GM18519 (cell line): Measurements from ENCODE around the gene IMP4.

ENCODE experiments used
- ATAC-seq: cut with Tn5 transposase; IDR thresholded peaks from one replicate; pipeline ENCODE4 v1.9.1; 2021; ENCODE audit warnings: mild to moderate bottlenecking, moderate library complexity; ENCODE audit not compliant: unreplicated experiment, low FRiP score

The IMP4 gene

DNA sequence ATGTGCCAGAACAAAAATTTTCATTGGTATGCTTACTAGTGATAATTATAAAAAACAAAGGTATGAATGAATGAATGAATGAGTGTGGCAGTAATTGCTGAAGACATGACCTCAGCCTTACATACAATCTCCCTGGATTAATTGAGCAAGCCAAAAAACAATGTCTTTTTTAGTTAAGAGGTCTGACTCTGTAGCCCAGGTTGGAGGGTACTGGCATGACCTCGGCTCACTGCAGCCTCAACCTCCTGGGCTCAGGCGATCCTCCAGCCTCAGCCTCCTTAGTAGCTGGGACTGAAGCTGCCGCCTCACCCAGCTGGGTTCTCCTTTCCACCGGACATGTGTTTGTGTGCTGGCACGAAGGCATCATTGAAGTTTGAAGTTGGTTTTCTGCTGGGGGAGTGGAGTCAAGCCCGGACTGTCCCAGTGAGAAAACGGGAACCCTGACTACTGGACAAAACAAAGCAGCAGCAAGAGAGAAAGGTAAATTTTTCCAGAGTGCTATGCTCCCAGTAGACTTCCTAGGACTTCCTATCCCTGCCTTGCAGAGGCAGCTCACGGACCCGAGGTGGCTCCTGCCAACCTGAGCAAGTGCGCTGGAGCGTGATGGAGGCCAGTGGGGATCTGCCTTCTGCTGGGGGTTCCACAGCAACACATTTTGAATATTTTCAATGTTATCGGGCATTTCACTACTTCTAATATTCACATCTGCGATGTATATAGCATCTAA lies 6.4 kb upstream of the IMP4 start:
- ATAC-seq: no peak

DNA sequence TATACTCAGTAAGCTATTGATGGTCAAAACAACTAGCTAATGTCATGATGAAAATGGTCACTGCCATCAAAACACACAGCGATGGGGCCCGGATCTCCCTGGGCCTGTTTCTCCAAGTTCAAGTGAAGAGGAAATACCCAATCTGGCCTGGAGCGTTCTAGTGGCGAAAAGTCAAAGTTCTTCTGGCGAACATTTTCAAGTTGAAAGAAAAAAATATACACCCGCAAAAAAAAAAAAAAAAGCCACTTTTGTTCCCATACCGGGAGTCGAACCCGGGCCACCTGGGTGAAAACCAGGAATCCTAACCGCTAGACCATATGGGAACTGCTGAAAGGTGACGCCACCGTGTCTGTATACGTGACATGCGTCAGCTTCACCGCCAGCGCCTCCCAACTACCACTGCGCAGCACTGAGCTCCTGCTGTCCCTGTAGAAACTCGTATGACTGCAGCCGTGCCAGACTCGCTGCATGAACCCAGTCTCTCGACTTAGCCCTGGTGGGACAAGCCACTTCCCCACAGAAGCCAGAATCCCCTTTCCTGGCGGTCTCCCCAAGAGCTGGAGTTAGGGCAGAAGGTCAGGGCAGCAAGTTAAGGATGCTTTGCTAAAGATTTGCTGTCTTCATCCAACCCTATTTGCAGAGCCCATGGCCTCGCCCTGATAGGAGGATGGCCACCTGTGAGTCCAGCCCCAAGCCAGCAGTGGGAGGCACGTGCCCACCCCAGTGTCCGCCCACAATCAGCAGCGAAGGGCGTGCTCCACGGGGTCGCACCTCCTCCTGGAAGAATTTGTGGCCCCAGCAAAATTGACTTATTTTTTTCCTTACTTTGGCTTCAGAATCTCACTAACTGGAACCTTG lies 5.6 kb upstream of the IMP4 start:
- no peak for ATAC-seq

DNA sequence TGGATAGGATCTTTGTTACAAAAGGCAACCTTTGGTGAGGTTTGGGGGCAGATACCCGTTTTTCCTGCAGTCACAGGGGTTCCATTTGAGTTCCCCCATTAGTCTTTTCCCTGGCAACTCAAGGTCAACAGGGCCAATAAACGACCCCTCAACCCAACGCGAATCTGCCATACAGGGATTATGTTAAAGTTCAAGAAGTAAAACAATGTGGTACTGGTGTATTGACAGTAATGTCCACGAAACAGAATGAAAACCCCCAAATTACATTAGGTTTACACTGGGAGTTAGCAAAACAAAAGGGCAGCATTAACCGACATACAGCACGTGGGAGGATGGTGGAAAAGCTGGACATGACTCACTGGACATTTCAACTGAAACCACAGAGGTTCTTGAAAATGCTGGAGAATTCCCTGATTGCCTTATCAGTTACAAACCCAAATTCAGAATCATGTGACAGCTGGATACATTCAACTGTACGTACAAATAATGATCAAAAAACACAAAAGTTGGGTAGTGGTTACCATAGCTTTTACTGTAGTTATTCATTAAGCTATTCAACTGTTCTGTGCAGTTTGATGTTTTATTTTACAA lies 4.9 kb upstream of the IMP4 start:
- no peak for ATAC-seq

GRCh38 chr2:130338793-130339345 lies 3.8 kb upstream of the IMP4 start:
- no peak for ATAC-seq

GRCh38 chr2:130339885-130340745 lies 2.6 kb upstream of the IMP4 start:
- no peak for ATAC-seq

DNA sequence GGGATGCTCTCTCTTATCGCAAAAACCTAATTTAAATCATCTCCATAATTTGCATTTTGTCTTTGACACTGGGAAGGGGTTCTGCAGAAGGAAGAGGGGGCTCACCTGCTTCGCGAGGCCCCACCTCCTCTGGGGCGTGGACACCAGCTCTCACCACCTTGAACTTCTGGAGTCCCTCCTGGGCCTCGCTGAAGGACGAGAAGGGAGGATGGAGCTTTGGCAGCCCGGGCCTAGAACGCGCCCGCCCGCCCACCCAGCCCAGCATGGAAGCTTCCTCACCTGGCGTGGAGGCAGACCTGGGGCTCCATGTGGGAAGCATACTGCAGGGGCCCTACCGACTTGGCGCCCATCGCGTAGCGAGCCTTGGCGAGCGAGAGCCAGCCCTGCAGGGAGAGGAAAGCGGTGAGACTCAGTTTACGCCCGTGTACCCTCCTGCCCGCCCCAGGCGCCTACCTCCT lies 1.1 kb upstream of the IMP4 start:
- ATAC-seq: peak; percentile 3

- peak; percentile 69 for ATAC-seq
Observed at GRCh38 chr2:130342020-130342532, 621 bp upstream of the IMP4 start.

DNA sequence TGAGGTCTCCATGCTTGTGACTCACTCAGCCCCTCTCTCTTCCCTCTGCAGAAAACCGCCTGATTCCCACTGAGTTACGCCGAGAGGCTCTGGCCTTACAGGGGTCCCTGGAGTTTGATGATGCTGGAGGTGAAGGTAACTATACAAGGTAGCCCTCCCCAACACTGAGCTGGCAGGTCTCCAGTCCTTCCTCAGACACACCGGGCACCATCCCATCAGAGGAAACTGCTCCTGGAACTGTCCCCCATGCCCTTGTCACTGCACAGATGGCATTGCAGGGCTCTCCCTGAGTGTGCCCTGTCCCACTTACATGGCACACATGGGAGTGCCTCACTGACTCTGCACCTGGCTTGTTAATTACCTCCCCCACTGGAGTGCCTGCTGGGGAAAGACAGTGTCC lies 1.9 kb downstream of the IMP4 start:
- ATAC-seq: no peak

DNA sequence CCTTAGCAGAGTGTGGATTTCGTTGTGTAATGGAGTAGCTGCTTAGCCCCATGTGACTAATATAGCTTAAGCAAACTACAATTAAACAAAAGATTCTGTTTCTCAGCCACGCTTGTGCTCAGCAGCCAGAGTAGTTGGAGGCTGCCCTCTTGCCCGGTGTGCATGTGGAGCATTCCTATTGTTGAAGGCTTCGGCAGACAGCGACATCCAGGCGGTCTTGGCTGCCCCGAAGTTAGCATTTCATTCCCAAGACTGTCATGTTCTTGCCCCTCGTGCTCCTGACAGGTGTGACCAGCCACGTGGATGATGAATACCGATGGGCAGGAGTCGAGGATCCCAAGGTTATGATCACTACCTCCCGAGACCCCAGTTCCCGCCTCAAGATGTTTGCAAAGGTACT lies 2.4 kb downstream of the IMP4 start:
- no peak for ATAC-seq

- no peak for ATAC-seq
Observed at GRCh38 chr2:130345611-130346010, 2.9 kb downstream of the IMP4 start.

DNA sequence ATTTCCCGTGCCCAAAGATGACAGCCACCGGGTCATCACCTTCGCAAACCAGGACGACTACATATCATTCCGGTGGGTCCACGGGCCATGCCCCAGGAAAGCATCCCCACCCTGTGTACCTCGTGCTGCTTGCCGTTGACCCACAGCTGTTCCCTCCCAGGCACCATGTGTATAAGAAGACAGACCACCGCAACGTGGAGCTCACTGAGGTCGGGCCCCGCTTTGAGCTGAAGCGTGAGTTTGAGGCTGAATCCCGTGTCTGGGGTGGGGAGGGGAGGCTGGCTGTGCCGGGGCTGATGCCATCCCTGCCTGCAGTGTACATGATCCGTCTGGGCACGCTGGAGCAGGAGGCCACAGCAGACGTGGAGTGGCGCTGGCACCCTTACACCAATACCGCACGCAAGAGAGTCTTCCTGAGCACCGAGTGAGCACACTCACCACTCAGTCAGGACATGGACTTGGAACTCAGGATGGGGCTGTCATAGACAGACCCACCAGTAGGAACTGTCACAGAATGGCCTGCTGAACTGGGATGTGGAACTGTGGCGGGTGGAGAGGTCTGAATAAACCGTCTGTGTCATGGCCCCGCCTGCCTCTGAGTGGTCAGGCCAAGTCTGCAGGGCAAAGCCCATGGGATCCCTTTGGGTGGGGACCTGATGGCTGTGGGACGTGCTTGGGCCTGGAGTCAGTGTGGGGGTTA lies 3.5 kb downstream of the IMP4 start:
- no peak for ATAC-seq

DNA sequence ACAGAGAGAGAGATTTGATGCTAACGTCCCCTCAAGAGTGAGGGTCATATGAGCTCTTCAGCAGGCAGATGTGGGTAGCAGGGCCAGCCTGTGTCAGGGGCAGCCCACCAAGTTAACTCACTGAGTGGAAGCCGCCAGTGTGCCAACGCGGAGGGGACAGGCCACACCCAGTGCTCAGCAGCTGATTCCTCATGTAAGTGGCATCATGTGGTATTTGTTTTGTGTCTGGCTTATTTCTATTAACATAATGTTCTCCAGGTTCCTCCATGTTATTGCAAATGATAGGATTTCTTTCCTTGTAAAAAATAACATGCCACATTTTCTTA lies 4.0 kb downstream of the IMP4 start:
- ATAC-seq: no peak

DNA sequence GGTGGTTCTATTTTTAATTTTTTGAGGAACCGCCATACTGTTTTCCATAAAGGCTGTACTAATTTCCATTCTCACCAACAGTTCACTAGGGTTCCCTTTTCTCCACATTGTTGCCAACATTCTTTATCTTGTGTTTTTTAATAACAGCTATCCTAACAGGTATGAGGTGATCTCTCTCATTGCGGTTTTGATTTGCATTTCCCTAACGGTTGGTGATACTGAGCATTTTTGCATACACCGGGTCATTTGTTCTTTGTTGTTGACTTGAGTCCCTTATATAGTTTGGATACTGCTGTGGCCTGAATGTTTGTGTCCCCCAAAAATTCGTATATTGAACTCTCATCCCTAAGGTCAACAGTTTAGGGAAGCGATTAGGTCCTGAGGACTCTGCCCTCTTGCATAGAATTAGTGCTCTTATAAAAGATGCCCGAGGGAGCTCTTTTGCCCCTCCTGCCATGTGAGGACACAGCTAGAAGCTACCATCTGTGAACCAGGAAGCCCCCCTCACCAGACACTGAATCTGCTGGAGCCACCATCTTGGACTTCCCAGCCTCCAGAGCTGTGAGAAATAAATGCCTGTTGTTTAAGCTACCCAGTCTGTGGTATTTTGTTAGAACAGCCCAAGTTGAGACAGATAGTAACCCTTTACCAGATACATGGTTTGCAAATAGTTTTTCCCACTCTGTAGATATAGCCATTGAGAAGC lies 4.7 kb downstream of the IMP4 start:
- no peak for ATAC-seq

- ATAC-seq: no peak
Observed at GRCh38 chr2:130349174-130349573, 6.5 kb downstream of the IMP4 start.

DNA sequence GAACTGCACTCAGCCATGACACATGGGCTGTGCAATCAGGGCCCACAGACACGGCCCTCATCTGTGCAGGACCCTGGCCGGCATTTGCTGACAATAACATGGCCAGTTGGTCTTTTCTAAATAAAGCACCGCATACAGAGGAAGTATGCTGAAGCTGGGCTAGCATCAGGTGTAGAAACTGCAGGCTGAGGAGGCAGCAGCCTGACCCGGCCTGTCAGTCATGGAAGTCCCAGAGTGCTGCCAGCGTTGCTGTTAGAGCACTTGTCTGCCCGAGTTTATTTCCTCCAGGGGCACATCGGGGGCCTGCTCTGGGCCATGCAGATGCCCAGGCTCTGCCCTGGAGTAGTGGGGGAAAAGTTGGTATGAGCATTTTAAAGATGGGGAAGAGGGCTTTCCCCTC lies 9.0 kb downstream of the IMP4 start:
- no peak for ATAC-seq

DNA sequence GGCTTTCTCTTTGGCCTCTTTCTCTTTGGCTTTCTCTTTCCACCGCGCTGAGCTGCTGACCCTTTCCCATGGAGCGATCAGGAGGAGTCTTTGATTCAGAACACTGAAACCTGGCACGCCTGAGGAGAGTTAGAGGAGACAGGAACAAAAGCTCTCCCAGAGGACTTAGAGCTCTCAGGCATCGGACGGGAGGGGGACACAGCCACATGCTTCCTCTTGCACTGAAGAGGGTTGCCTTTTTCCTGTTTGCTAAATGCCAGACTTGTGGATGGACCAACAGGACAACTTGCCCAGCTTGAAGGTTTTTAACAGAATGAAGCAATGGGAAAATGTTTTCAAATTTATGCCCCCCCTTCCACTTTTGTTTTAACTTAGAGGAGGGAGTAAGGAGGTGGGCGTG lies 9.5 kb downstream of the IMP4 start:
- no peak for ATAC-seq

GRCh38 chr2:130353291-130354138 lies 10.8 kb downstream of the IMP4 start:
- ATAC-seq: no peak

DNA sequence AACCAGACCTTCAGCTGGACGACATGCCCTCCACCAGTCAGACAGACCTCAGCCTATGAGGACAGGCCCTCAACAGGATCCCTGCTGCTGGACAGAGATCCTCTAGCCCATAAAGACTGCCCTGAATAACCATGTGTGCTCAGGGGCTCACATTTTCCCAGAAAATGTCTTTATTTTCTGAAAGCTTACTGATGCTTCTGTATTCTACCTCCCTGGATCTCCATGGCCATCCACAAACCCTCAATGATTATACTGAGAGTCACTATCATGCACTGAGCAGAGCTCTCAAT lies 11.4 kb downstream of the IMP4 start:
- no peak for ATAC-seq
